Naive thymus-derived CD8-positive, alpha-beta T cell (primary cell): ENCODE measurements around the gene FAM200B. TPM values are rescaled to one million over a fixed set of nuclear protein-coding genes. Genes with fewer than 3 reads are reported as not detected.

Source experiments
- ATAC-seq, 2 donors: fragments of 150-1000 bp; cut with Tn5 transposase in 1 of 2; sonication (Bioruptor Pico), chemical (Tn5 transposase) in 1 of 2; 1 replicate in 1 of 2; 2 replicates in 1 of 2; pipeline ENCODE4 v1.10.0; 2021; ENCODE audit warnings: mild to moderate bottlenecking in 2 of 2, moderate library complexity in 2 of 2
- POLR2A ChIA-PET: fragments of 350-600 bp; sonication (Branson Sonifier 250); formaldehyde crosslinking; loops from one replicate; lab custom pipeline; 2021; ENCODE audit warnings: antibody characterized with exemption; lab: Charles Lee
- DNase-seq, 10 donors: peaks; one replicate each; pipeline versions ENCODE4 v3.0.0 to v3.0.0-alpha.2; 2020 to 2022
- H3K27ac Mint-ChIP-seq, 10 donors: one replicate each; pipeline ENCODE4 v1.8.0; 2020 to 2022; ENCODE audit warnings: mild to moderate bottlenecking in 10 of 10, mixed read lengths in 10 of 10, moderate library complexity in 4 of 10, inconsistent platforms in 1 of 10
- H3K27me3 Mint-ChIP-seq, 5 donors: one replicate each; pipeline ENCODE4 v1.8.0; 2021 to 2022; ENCODE audit warnings: mixed read lengths in 5 of 5
- H3K36me3 Mint-ChIP-seq, 3 donors: one replicate each; pipeline ENCODE4 v1.8.0; 2020 to 2022; ENCODE audit warnings: mixed read lengths in 3 of 3, mild to moderate bottlenecking in 2 of 3, inconsistent platforms in 1 of 3
- H3K4me1 Mint-ChIP-seq, 4 donors: one replicate each; pipeline ENCODE4 v1.8.0; 2021 to 2022; ENCODE audit warnings: mixed read lengths in 4 of 4
- H3K4me3 Mint-ChIP-seq, 10 donors: one replicate each; pipeline ENCODE4 v1.8.0; 2020 to 2022; ENCODE audit warnings: mild to moderate bottlenecking in 10 of 10, mixed read lengths in 10 of 10, moderate library complexity in 6 of 10, inconsistent platforms in 1 of 10
- H3K9me3 Mint-ChIP-seq, 9 donors: one replicate each; pipeline ENCODE4 v1.8.0; 2020 to 2022; ENCODE audit warnings: mixed read lengths in 9 of 9, mild to moderate bottlenecking in 3 of 9, inconsistent platforms in 1 of 9, moderate library complexity in 1 of 9
- polyA plus RNA-seq, 3 donors: library from polyadenylated mRNA; unstranded; fragments of 300-500 nt; fragmentation: Illumina TruSeq; gene quantifications; one replicate each; pipeline ENCODE4 v1.2.3, GENCODE V29; 2021
- total RNA-seq, 8 experiments: library from RNA in 2 of 8; stranded (reverse) in 2 of 8; gene quantifications; one replicate each; pipeline ENCODE4 v1.2.3 and lab custom pipeline; 2021 to 2026

Gene FAM200B
- total and polyA plus RNA-seq, 5 experiments from 2014 or later, result 31.0 to 92.0 (median 80.6) TPM

DNA sequence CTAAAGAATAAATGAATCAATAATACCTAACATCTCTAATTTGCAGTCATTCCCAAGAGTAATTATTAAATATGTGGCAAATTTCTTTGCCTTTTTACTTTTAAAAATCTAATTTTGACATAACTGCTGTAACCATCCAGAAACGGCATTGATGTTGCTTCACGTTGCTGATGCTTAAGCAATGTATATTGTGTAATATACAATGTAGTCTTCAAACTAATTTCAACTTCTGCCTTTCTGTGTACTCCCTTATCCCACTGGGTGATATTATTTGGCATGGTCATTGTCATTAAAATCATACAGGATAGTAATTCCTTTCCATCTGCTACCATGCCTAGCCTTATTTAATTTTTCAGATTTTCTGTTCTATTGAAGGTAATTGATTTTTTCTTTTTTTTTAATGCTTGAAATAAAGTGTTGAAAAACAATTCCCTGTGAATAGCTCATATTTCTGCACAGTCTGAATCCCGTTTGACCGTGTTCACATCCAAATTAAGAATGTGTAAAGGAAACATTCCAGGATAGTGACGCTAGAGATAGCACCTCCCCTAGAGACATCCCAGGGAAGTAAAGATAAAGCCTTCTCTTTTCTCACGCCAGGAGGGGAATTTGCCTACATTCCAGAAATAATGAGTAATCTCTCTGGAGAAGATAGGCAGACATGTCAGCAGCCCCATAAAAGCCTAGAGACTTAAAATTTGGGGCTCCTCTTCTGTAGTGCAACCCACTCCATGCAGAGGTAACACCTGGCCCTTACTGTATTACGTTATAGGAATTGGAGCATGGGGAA is 8.6 kb downstream of the FAM200B start:
- Mint-ChIP-seq H3K4me3 (no peak overlapping the region), H3K36me3 (peaks cover 0 to 40% (median 17%) of the 10 kb centered on the region in 3 donors), H3K4me1 (peaks cover 4 to 13% (median 7%) of the 10 kb centered on the region in 4 donors), H3K27me3 (no peaks in the 10 kb centered on the region), H3K9me3 (no peaks in the 10 kb centered on the region), H3K27ac (no peak overlapping the region)
- POLR2A ChIA-PET, result no interaction called here
- DNase-seq (no peak), ATAC-seq (no peak)

DNA sequence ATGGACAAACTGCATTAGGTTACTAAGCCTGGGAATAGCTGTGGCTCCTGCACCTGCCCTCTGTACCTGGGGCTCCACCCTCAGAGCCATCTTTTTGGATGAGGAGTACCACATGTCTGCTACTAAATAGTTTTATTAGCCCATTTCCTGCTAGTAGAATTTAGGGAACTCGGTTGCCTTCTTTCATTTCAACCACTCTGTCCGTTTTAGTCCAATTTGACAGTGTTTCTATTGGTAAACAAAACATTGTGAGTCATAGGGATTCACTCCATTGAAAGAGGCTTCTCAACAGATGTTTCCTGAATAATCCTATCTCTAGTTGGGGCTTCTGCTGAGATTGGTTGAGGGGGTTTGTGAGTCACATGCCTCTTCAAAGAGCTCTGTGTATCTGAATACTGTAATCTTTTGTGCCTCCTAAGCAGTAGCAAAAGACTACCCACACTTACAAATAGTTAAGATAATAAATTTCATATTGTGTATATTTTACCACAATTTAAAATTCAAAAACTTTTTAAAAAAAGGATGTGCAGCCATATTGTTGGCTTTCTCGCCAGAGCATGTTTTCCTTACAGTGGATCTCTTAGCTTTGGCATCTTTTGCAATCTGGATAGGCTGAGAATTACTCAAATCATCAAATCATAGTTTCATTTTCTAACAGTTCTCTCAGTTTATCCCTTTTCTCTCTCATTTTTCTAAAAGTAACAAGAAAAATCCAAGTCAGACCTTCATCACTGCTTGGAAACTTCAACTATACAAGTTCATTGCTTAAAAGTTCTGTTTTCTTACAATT is 9.9 kb downstream of the FAM200B start:
- H3K4me1 Mint-ChIP-seq, result peaks cover 0 to 6% (median 3%) of the 10 kb centered on the region in 4 donors
- ATAC-seq, result no peak
- H3K4me3 Mint-ChIP-seq, result no peak overlapping the region
- POLR2A ChIA-PET, result no interaction called here
- H3K27ac Mint-ChIP-seq, result no peak overlapping the region
- DNase-seq, result no peak
- H3K27me3 Mint-ChIP-seq, result peaks cover 0 to under 1% (median 0%) of the 10 kb centered on the region in 5 donors
- H3K36me3 Mint-ChIP-seq, result peaks cover 0 to 30% (median 9%) of the 10 kb centered on the region in 3 donors
- H3K9me3 Mint-ChIP-seq, result no peaks in the 10 kb centered on the region

DNA sequence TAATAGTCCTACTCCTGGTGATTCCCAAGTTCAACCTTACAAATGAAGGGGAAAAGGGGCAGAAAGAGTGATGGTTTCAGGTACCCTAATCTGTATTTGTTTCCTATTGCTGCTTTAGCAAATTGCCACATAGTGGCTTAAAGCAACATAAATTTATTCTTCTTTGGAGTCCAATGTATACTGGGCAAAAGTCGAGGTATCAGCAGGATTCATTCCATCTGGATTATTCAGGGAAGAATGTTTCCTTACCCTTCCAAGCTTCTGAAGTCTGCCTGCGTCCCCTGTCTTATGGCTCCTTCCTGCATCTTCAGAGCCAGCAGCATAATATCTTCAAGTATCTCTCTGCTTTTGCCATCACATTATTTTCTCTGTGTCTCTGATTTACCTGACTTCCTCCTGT is 11.0 kb downstream of the FAM200B start:
- POLR2A ChIA-PET, result no interaction called here
- Mint-ChIP-seq H3K9me3 (no peaks in the 10 kb centered on the region), H3K4me1 (peaks cover 2 to 11% (median 8%) of the 10 kb centered on the region in 4 donors), H3K36me3 (peaks cover 0 to 20% (median 3%) of the 10 kb centered on the region in 3 donors), H3K27ac (no peak overlapping the region), H3K27me3 (peaks cover 0 to 9% (median 3%) of the 10 kb centered on the region in 5 donors), H3K4me3 (no peak overlapping the region)
- ATAC-seq (no peak), DNase-seq (no peak)

DNA sequence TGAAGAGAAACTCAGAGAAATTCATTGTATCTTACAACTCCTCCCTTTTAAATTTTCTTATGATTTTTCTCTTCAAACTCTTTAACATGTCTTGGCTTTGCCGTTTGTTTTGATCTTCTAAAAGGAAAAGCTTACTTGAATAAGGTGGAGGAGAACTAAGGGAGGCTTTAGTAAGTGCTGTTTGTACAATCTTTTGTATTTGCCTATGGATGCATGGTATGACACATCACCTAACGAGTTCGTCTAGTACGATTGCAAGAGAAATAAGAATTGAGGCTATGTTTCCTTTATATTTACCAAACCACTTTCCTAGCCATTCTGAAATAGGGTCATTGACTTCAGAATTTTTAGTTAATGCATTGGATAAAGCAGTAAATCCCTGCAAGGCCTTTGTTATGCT is 12.8 kb downstream of the FAM200B start:
- no peaks in the 10 kb centered on the region for H3K9me3 Mint-ChIP-seq
- no peak overlapping the region for H3K27ac Mint-ChIP-seq
- H3K4me1 Mint-ChIP-seq, result peaks cover 2 to 11% (median 7%) of the 10 kb centered on the region in 4 donors
- H3K36me3 Mint-ChIP-seq, result peaks cover 0 to 6% (median 0%) of the 10 kb centered on the region in 3 donors
- DNase-seq (no peak), ATAC-seq (no peak)
- no peak overlapping the region for H3K4me3 Mint-ChIP-seq
- peaks cover 5 to 19% (median 7%) of the 10 kb centered on the region in 5 donors for H3K27me3 Mint-ChIP-seq
- POLR2A ChIA-PET, result interaction anchor here (2.2 kb wide), 1 partner anchor 13 kb away, joined by 5 read pairs; the partner anchor contains the start of gene FAM200B

DNA sequence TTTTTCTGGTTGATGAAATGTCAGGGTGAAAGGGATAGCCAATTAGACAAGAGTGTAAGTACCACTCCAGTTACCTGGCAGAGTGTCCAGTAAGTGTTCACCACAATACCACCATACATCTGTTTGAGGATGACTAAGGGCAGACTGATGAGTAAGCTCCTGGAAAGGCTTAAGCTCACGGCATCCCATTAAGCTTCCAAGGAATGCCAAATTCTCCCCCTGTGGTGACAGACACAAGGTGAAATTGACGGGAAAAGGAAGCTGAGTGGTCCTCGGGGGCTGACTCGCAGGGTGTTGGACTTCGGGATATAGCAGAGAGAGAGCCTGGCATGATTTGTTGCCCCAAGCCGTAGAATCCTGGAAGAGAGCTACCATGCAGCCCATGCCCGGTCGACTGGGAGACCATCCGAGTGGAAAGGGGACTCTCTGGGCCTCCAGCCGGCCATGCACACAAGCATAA is 13.6 kb downstream of the FAM200B start:
- ATAC-seq (no peak), DNase-seq (no peak)
- Mint-ChIP-seq H3K4me1 (peaks cover 2 to 11% (median 7%) of the 10 kb centered on the region in 4 donors), H3K36me3 (peaks cover 0 to 3% (median 0%) of the 10 kb centered on the region in 3 donors), H3K4me3 (no peak overlapping the region), H3K9me3 (no peaks in the 10 kb centered on the region), H3K27ac (no peak overlapping the region), H3K27me3 (peaks cover 8 to 28% (median 12%) of the 10 kb centered on the region in 5 donors)
- POLR2A ChIA-PET, result interaction anchor here (2.2 kb wide), 1 partner anchor 14 kb away, joined by 5 read pairs; the partner anchor contains the start of gene FAM200B

DNA sequence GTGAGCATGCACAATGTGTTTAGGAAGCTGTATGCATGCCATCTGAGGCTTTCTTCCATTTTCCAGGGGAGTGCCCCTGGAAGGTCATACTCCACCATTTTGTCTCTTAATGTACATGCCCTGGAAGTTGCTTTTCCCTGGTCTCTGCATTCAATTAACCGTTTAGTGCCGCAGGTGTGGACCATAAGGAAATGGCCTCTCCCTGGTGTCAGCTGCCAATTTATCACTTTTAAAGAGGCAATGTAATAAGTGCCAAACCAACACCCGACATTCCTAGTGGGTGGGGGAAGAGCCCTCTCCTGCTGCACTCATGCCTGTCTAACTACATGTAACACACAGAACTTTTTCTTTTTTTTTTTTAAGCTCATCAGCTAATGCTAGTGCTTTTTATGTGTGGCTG is 14.1 kb downstream of the FAM200B start:
- POLR2A ChIA-PET, result no interaction called here
- Mint-ChIP-seq H3K4me1 (peaks cover 2 to 11% (median 7%) of the 10 kb centered on the region in 4 donors), H3K27ac (no peak overlapping the region), H3K9me3 (no peaks in the 10 kb centered on the region), H3K27me3 (peaks cover 9 to 31% (median 14%) of the 10 kb centered on the region in 5 donors), H3K36me3 (peaks cover 0 to 2% (median 0%) of the 10 kb centered on the region in 3 donors), H3K4me3 (no peak overlapping the region)
- ATAC-seq (no peak), DNase-seq (no peak)

DNA sequence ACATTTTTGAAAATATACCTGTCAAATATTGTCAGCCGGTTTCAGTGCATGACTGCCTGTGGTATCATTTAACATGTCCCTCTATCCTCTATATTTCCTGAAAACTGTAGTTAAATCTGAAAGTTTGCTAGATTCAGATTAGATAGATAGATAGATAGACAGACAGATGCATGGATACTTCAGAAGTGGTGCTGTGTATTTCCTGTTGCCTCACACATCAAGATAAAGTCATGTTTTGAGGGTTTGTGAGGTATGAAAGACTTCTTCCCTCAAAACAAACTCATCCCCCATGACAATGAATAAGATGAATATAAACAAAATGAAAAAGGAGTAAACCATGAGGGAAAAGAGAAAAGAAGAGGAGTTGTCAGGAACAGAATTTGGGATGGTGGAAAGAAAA is 15.2 kb downstream of the FAM200B start:
- no peak for DNase-seq
- Mint-ChIP-seq H3K36me3 (no peaks in the 10 kb centered on the region), H3K4me1 (peaks cover 2 to 6% (median 5%) of the 10 kb centered on the region in 4 donors), H3K27ac (no peak overlapping the region), H3K9me3 (no peaks in the 10 kb centered on the region), H3K4me3 (no peak overlapping the region), H3K27me3 (peaks cover 9 to 31% (median 19%) of the 10 kb centered on the region in 5 donors)
- no peak for ATAC-seq
- POLR2A ChIA-PET, result no interaction called here

DNA sequence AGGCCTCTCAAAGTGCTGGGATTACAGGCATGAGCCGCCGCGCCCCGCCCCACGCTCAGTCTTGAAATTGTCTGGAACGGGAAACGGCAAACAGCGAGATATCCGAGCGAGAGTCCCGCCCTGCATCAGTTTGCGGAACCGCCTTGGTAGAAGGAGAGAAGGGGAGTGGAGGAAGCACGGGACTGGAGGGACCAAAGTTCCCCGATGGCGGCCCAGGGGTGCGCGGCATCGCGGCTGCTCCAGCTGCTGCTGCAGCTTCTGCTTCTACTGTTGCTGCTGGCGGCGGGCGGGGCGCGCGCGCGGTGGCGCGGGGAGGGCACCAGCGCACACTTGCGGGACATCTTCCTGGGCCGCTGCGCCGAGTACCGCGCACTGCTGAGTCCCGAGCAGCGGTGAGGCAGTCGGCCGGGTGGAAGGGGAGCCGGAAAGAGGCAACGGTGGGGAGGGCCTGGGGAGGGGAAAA is 21.3 kb downstream of the FAM200B start, which contains the start of gene BST1:
Gene BST1 (plus strand): TSS at position 125 of the 463 bp plus-strand sequence. CDS start 80 bp downstream, at position 205.
- peaks cover 9 to 14% (median 12%) of the 10 kb centered on the region in 4 donors for H3K4me1 Mint-ChIP-seq

DNA sequence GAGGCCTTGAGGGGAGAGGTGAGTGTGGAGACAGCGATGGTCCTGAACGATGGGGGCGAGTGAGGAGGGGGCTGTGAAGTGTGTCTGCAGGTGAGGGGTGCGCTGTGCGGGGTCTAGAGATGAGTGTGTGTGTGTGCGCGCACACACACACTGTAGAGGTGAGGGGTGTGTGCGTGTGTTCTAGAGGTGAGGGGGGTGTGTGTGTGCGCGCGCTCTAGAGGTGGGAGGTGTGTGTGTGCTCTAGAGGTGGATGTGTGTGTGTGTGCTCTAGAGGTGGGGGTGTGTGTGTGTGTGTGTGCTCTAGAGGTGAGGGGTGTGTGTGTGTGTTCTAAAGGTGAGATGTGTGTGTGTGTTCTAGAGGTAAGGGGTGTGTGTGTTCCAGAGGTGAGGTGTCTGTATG is 21.8 kb downstream of the FAM200B start:
- Mint-ChIP-seq H3K4me3 (peak overlapping the region; percentile 79 to 92 (median 88)), H3K9me3 (no peaks in the 10 kb centered on the region), H3K36me3 (no peaks in the 10 kb centered on the region), H3K4me1 (peaks cover 9 to 14% (median 12%) of the 10 kb centered on the region in 4 donors), H3K27me3 (peaks cover 6 to 22% (median 15%) of the 10 kb centered on the region in 5 donors), H3K27ac (peak overlapping the region in 4 of 10 donors; percentile 15 to 72 (median 32))
- ATAC-seq (no peak), DNase-seq (no peak)
- POLR2A ChIA-PET, result interaction anchor here (1.3 kb wide), 1 partner anchor 21 kb away, joined by 4 read pairs; the partner anchor contains the start of gene FAM200B

More for the DNA sequence above, 21.3 kb downstream of the FAM200B start, which contains the start of gene BST1:
- DNase-seq (peak; percentile 24 to 73 (median 42)), ATAC-seq (peak; percentile 86 to 93)
- POLR2A ChIA-PET, result interaction anchor here (1.3 kb wide), 1 partner anchor 21 kb away, joined by 4 read pairs; the partner anchor contains the start of gene FAM200B
- Mint-ChIP-seq H3K27me3 (peaks cover 6 to 22% (median 15%) of the 10 kb centered on the region in 5 donors), H3K9me3 (no peaks in the 10 kb centered on the region), H3K4me3 (peak within 1 kb of the TSS; percentile 82 to 93 (median 90)), H3K36me3 (no peaks in the 10 kb centered on the region), H3K27ac (peak within 1 kb of the TSS in 7 of 10 donors; percentile 15 to 91 (median 51))

DNA sequence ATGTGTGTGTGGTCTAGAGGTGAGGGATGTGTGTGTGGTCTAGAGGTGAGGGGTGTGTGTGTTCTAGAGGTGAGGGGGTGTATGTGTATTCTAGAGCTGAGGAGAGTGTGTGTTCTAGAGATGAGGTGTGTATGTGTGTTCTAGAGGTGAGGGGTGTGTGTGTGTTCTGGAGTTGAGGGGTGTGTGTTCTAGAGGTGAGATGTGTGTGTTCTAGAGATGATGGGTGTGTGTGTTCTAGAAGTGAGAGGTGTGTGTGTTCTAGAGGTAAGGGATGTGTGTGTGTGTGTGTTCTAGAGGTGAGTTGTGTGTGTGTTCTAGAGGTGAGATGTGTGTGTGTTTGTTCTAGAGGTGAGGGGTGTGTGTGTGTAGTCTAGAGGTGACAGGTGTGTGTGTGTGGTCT is 22.5 kb downstream of the FAM200B start:
- DNase-seq (no peak), ATAC-seq (no peak)
- Mint-ChIP-seq H3K27ac (peak overlapping the region in 2 of 10 donors; percentile 38 to 42), H3K9me3 (no peaks in the 10 kb centered on the region), H3K4me3 (peak overlapping the region in 9 of 10 donors; percentile 79 to 92 (median 89)), H3K27me3 (peaks cover 3 to 17% (median 11%) of the 10 kb centered on the region in 5 donors), H3K36me3 (no peaks in the 10 kb centered on the region), H3K4me1 (peaks cover 9 to 14% (median 12%) of the 10 kb centered on the region in 4 donors)
- POLR2A ChIA-PET, result no interaction called here

DNA sequence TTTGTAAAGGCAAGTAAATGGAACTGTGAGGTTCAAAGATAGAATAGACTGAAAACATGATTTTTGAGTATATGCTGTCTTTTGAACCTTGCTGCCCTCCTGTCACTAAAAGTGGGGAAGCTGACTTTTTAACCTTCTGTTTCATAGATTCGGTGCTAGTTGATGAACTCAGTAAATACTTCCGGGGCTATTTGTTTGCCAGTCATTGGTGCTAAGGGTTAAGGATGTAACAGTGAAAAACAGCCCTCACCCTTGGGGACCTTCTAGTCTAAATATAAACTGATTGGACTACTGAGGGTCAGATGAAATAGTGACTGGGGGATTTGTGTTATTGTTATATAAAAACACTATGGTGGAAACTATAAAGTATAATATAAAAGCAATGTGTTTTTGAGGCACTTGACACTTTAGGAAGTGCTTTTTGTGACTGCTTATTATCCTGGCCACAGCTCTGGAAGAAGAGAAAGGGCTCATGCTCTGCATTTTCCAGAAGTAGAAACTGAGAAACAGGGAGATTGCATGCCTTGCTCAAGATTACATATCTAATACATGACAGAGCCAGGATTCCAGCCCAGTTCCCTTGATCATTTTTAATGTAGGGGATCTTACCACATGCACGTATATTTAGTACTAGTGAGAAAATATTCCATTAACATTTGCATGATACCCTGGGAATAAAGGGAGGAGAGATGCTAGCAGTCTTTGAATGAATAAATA is 25.2 kb downstream of the FAM200B start:
- POLR2A ChIA-PET, result no interaction called here
- H3K4me3 Mint-ChIP-seq, result no peak overlapping the region
- no peak for ATAC-seq

DNA sequence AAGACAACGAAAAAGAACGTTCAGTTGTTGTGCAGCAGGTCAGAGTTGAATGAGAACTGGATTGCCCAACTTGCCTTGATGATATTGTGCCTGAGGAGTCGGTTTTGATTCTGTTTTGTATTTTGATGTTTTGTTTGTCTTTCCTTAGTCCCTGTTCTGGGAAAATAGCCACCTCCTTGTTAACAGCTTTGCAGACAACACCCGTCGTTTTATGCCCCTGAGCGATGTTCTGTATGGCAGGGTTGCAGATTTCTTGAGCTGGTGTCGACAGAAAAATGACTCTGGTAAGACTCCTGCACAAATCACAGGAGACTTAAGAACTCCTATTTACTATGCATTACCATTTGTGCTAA is 25.7 kb downstream of the FAM200B start:
- H3K4me1 Mint-ChIP-seq, result peaks cover 6 to 13% (median 10%) of the 10 kb centered on the region in 4 donors
- ATAC-seq (no peak), DNase-seq (no peak)
- H3K4me3 Mint-ChIP-seq, result no peak overlapping the region
- H3K9me3 Mint-ChIP-seq, result no peaks in the 10 kb centered on the region
- H3K27ac Mint-ChIP-seq, result no peak overlapping the region
- POLR2A ChIA-PET, result no interaction called here
- H3K27me3 Mint-ChIP-seq, result no peaks in the 10 kb centered on the region
- no peaks in the 10 kb centered on the region for H3K36me3 Mint-ChIP-seq

More for the DNA sequence above, 25.2 kb downstream of the FAM200B start:
- DNase-seq, result no peak
- Mint-ChIP-seq H3K36me3 (no peaks in the 10 kb centered on the region), H3K9me3 (no peaks in the 10 kb centered on the region), H3K27me3 (no peaks in the 10 kb centered on the region), H3K4me1 (peaks cover 9 to 14% (median 12%) of the 10 kb centered on the region in 4 donors), H3K27ac (no peak overlapping the region)
